HUES64 (cell line): ENCODE results near the gene RUSC2.
"Not testable (repeated sequence)": the region's sequence is repeated elsewhere in the genome, so short reads cannot be mapped to it uniquely, and the experiment has no call there.

Experiments used
- H3K27ac ChIP-seq: 2 replicates; pipeline ENCODE4 v1.7.0; 2013; ENCODE audit warnings: low read depth, low read length, inconsistent platforms
- H3K27me3 ChIP-seq: 2 replicates; pipeline ENCODE4 v1.6.1; 2013; ENCODE audit warnings: mild to moderate bottlenecking, low read length; ENCODE audit not compliant: insufficient read depth
- H3K36me3 ChIP-seq: 2 replicates; pipeline ENCODE4 v1.6.1; 2013; ENCODE audit warnings: mild to moderate bottlenecking, low read length; ENCODE audit not compliant: insufficient read depth
- H3K4me1 ChIP-seq: 2 replicates; pipeline ENCODE4 v1.6.1; 2013; ENCODE audit warnings: mild to moderate bottlenecking, low read length, moderate library complexity; ENCODE audit not compliant: insufficient read depth
- H3K4me3 ChIP-seq: 2 replicates; pipeline ENCODE4 v1.5.1; 2013; ENCODE audit warnings: mild to moderate bottlenecking, low read length, moderate library complexity
- H3K9ac ChIP-seq: 2 replicates; pipeline ENCODE4 v1.6.1; 2013; ENCODE audit warnings: mild to moderate bottlenecking, low read depth, low read length
- H3K9me3 ChIP-seq: 2 replicates; pipeline ENCODE4 v1.6.1; 2013; ENCODE audit warnings: low read depth, low read length; ENCODE audit not compliant: insufficient read depth
- WGBS: fragments of 150-250, 120-280 bp; methylation state at CpG from one replicate; pipeline ENCODE4 v1.1.7; 2013; ENCODE audit warnings: missing lambda C conversion rate; 5-methylcytosine and 5-hydroxymethylcytosine counted together

Gene RUSC2

DNA sequence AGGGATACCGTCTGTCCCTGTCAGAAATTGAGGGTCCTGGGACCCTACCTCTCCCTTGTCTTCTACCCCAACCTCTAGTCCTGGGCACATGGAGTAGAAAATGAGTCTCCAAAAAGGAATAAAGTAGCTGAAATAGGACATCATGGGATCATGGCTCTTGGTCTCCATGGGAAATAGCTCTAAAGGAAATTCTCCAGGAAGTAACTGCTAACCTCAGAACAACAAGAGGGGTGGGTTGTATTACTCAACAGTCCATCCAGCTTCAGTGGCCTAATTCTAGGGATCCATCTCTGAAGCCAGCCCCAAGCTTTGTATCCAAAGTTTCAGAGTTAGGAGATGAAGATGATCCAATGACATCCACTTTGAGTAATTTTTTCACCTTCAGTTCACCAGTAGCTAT is 11.0 kb upstream of the RUSC2 start:
- WGBS, result no CpG with 5 or more reads among the region's 1 CpG
- Histone ChIP-seq H3K27me3 (0 out of 2 replicates have a peak, but pooled peaks cover 3% of the 10 kb centered on the region), H3K4me3 (no peak overlapping the region), H3K9ac (no peak overlapping the region), H3K4me1 (no peaks in the 10 kb centered on the region), H3K9me3 (no peaks in the 10 kb centered on the region), H3K27ac (no peak overlapping the region), H3K36me3 (no peaks in the 10 kb centered on the region)

DNA sequence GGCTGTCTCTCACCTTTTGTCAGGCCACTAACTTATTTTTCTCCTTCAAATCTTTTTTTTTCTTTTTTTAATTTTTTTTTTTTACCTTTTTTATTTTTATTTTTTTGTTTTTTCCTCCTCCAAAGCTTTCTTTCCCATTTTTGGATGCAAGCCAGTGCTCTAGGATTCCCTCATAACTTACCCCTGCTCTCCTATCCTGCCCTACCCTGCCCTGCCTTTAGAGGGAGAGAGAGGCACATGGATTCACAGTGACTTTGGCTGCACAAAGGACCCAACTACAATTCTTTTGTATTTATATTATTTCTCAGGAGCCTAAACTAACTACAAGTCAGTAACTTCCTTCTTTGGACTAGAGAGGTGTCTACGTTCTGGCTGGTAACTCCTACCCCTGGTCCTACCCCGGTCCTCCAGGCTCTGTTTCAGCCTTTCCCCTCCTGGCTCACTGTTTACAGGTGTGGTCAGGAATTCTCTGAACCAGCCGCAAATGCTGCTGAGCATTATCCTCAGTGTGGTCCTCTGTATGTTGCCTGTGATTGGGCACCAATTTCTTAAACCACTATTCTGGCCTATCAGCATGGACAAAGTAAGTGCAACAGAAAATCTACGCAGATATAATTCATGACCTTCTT is 8.4 kb upstream of the RUSC2 start:
- H3K9me3 ChIP-seq, result no peaks in the 10 kb centered on the region
- H3K9ac ChIP-seq, result no peak overlapping the region
- no peak overlapping the region for H3K4me3 ChIP-seq
- 89% methylated on average over 4 of the region's 4 CpGs for WGBS
- no peaks in the 10 kb centered on the region for H3K4me1 ChIP-seq
- H3K27ac ChIP-seq, result no peak overlapping the region
- H3K36me3 ChIP-seq, result no peaks in the 10 kb centered on the region
- H3K27me3 ChIP-seq, result no peaks in the 10 kb centered on the region

- no peaks in the 10 kb centered on the region for H3K9me3 ChIP-seq
- no peaks in the 10 kb centered on the region for H3K27me3 ChIP-seq
- WGBS, result 79% methylated on average over 3 of the region's 3 CpGs
- no peak overlapping the region for H3K4me3 ChIP-seq
- no peak overlapping the region for H3K9ac ChIP-seq
- H3K27ac ChIP-seq, result no peak overlapping the region
- H3K36me3 ChIP-seq, result no peaks in the 10 kb centered on the region
- H3K4me1 ChIP-seq, result no peaks in the 10 kb centered on the region
Measured at GRCh38 chr9:35482071-35482470, 7.8 kb upstream of the RUSC2 start.

- H3K4me1 ChIP-seq, result peaks cover 6% of the 10 kb centered on the region; the same call in 1 of the 2 replicates
- no peak overlapping the region for H3K9ac ChIP-seq
- 94% methylated on average over 3 of the region's 3 CpGs for WGBS
- H3K27ac ChIP-seq, result no peak overlapping the region
- no peaks in the 10 kb centered on the region for H3K9me3 ChIP-seq
- H3K36me3 ChIP-seq, result no peaks in the 10 kb centered on the region
- no peaks in the 10 kb centered on the region for H3K27me3 ChIP-seq
- H3K4me3 ChIP-seq, result no peak overlapping the region
Measured at GRCh38 chr9:35484406-35484805, 5.5 kb upstream of the RUSC2 start.

DNA sequence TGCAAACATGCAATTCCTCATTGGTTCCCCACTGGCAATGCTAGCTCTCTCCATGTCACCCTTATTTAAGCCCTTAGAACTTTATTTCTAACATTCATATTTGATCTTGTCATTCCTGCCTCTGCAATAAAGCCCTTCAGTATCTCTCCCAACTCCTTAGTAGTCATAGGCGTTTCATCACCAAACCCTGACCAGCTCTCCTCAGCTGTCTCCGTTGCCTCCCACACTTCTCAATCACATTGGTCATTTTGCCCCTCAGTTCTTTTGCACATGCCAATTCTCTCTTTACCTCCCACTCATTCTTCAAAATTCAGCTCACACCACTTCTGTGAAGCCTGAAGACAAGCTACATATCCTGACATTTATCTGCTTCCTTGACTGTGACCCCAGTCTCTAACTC is 2.8 kb upstream of the RUSC2 start:
- Histone ChIP-seq H3K27me3 (no peaks in the 10 kb centered on the region), H3K4me1 (peaks cover 6% of the 10 kb centered on the region; the same call in 1 of the 2 replicates), H3K9me3 (no peaks in the 10 kb centered on the region), H3K4me3 (no peak overlapping the region), H3K36me3 (no peaks in the 10 kb centered on the region), H3K9ac (no peak overlapping the region), H3K27ac (no peak overlapping the region)
- WGBS, result 92% methylated on average over 2 of the region's 2 CpGs

GRCh38 chr9:35488021-35488420 is 1.9 kb upstream of the RUSC2 start:
- H3K36me3 ChIP-seq, result no peaks in the 10 kb centered on the region
- 94% methylated on average over 10 of the region's 10 CpGs for WGBS
- H3K9me3 ChIP-seq, result no peaks in the 10 kb centered on the region
- H3K27me3 ChIP-seq, result no peaks in the 10 kb centered on the region
- no peak overlapping the region for H3K27ac ChIP-seq
- no peak overlapping the region for H3K9ac ChIP-seq
- H3K4me3 ChIP-seq, result no peak overlapping the region
- H3K4me1 ChIP-seq, result peaks cover 6% of the 10 kb centered on the region; the same call in 1 of the 2 replicates

GRCh38 chr9:35488566-35489312 is 1.2 kb upstream of the RUSC2 start:
- H3K9me3 ChIP-seq, result no peaks in the 10 kb centered on the region
- 61% methylated on average over 10 of the region's 10 CpGs for WGBS
- no peaks in the 10 kb centered on the region for H3K27me3 ChIP-seq
- peaks cover 6% of the 10 kb centered on the region; the same call in 1 of the 2 replicates for H3K4me1 ChIP-seq
- H3K27ac ChIP-seq, result peak overlapping the region; percentile 92; the same call in 1 of the 2 replicates
- H3K9ac ChIP-seq, result peak overlapping the region; percentile 91; the same call in 1 of the 2 replicates
- H3K4me3 ChIP-seq, result peak overlapping the region; percentile 89
- no peaks in the 10 kb centered on the region for H3K36me3 ChIP-seq

DNA sequence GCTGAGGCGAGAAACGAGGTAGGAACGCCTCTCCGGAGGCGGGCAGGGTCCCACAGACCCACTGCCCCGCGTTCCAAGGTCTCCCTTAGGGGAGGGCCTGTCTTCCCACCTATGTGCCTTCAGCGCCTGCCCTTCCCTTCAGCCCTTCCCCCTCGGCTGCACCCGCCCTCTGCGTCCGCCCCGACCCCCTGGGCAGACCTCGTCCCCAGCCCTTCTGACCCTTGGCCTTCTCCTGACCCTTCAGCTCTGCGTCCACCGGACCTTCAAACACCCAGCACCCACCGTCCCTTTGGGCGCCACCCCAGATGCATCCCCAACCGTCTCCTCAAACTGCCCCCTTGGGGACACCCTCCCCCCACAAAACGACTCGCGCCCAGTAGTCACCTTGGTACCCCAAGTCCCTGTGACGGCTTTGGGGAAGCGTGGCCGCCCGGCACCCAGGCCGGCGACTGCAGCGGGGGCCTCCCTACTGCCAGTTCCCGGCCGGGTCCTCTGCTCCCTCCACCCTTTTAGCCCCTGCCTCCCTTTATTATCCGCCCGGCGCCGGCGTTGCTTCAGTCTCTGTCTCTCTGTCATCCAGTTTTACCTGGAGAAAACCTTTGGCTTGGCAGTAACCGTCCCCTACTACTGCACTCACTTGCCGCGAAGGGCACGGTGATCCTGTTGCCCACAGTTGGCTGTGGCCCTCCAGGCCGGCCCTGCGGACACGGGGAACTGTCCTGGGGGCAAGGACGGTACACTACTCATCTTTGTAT is 421 bp downstream of the RUSC2 start:
- Histone ChIP-seq H3K27ac (peak overlapping the region; percentile 10; the same call in 1 of the 2 replicates), H3K4me3 (peak overlapping the region; percentile 89)
- 2% methylated on average over 44 of the region's 44 CpGs for WGBS

DNA sequence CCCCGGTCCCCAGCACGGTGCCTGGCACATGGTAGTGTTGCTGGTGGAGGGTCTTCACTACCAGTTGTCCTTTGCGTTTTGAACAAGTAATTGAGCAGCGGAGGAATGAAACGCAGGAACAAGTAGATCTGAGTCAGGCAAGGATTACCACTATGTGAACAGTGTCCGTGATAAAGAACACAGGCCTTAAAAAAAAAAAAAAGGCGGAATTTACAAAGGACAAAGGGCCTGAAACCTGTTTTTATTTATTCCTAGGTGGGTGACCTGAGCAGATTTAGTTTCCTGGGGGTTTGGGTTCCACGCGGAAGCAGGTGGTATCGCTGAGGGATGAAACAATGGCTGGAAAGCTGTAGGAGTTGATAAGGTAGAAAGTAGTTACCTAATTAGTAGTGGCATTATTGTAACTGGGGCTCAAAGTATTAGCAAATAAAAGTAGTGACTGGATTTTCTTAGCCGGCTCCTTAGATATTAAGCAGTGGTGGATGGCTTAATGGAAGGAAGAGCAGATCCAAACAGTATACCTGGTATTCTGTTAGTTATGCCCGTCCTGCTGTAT is 1.1 kb downstream of the RUSC2 start:
- Histone ChIP-seq H3K27me3 (no peaks in the 10 kb centered on the region), H3K4me1 (peaks cover 6% of the 10 kb centered on the region; the same call in 1 of the 2 replicates), H3K4me3 (peak overlapping the region; percentile 89), H3K36me3 (no peaks in the 10 kb centered on the region), H3K9me3 (no peaks in the 10 kb centered on the region), H3K27ac (no peak overlapping the region), H3K9ac (peak overlapping the region; percentile 91; the same call in 1 of the 2 replicates)
- 57% methylated on average over 12 of the region's 12 CpGs for WGBS

More for the DNA sequence above, 421 bp downstream of the RUSC2 start:
- no peaks in the 10 kb centered on the region for H3K36me3 ChIP-seq
- peak overlapping the region; percentile 91 for H3K9ac ChIP-seq
- H3K4me1 ChIP-seq, result peaks cover 6% of the 10 kb centered on the region; the same call in 1 of the 2 replicates
- no peaks in the 10 kb centered on the region for H3K9me3 ChIP-seq
- no peaks in the 10 kb centered on the region for H3K27me3 ChIP-seq

- no CpG with 5 or more reads among the region's 1 CpG for WGBS
- not testable (repeated sequence) for H3K27ac ChIP-seq, H3K36me3 ChIP-seq
Measured at GRCh38 chr9:35493119-35493518, 3.2 kb downstream of the RUSC2 start.

DNA sequence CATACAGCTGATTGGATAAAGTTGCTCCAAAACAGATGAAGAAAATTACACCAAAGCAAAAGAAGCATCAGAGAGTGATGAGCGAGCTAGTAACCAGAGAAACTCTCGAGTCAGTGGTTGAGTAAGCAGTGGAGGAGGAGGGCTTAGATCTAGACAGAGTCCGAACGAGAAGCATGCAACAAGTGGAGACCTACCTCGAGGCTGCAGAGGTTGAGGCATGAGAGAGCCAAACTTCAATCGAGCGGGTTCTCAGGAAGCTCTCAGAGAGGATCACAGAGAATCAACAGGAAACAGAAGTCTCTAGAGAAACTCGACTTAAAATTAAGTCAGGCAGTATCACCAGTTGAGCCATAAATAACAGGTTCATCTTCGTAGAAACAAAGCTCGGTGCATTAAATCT is 6.1 kb downstream of the RUSC2 start:
- Histone ChIP-seq H3K27ac (no peak overlapping the region), H3K9me3 (peaks cover 5% of the 10 kb centered on the region; the same call in 1 of the 2 replicates), H3K4me1 (no peaks in the 10 kb centered on the region), H3K27me3 (no peaks in the 10 kb centered on the region), H3K4me3 (no peak overlapping the region), H3K36me3 (no peaks in the 10 kb centered on the region), H3K9ac (no peak overlapping the region)
- WGBS, result 90% methylated on average over 10 of the region's 10 CpGs

More at GRCh38 chr9:35493119-35493518, 3.2 kb downstream of the RUSC2 start:
- H3K4me1 ChIP-seq, H3K9me3 ChIP-seq, H3K4me3 ChIP-seq, H3K9ac ChIP-seq, H3K27me3 ChIP-seq: not testable (repeated sequence)
